AG09319 (cell line): ENCODE data around the gene HIVEP2.

Experiments used
- DNase-seq: peaks from one replicate; pipeline ENCODE4 v3.0.0-alpha.2; 2010; ENCODE audit warnings: low read depth; ENCODE audit errors: extremely low read depth
- CTCF ChIP-seq: IDR thresholded peaks from 2 replicates; pipeline ENCODE4 v1.5.1; 2011; ENCODE audit warnings: low read depth, mild to moderate bottlenecking, inconsistent platforms, low read length, moderate library complexity

HIVEP2 gene

GRCh38 chr6:142909686-142910085, 35.3 kb downstream of the HIVEP2 start:
- no peak for TF ChIP-seq CTCF
- DNase-seq, result no peak

- DNase-seq, result no peak
- no peak for TF ChIP-seq CTCF
These were observed 36.7 kb downstream of the HIVEP2 start for GRCh38 chr6:142908235-142908634.

- DNase-seq, result no peak
- no peak for TF ChIP-seq CTCF
These were observed 37.4 kb downstream of the HIVEP2 start for GRCh38 chr6:142907544-142907943.

GRCh38 chr6:142906945-142907470, 38.0 kb downstream of the HIVEP2 start:
- no peak for TF ChIP-seq CTCF
- no peak for DNase-seq

GRCh38 chr6:142903812-142904211, 41.2 kb downstream of the HIVEP2 start:
- DNase-seq, result no peak
- no peak for TF ChIP-seq CTCF

GRCh38 chr6:142902636-142903053, 42.3 kb downstream of the HIVEP2 start:
- TF ChIP-seq CTCF, result no peak
- peak; percentile 94 for DNase-seq

- no peak for TF ChIP-seq CTCF
- DNase-seq, result no peak
These were observed 43.4 kb downstream of the HIVEP2 start for GRCh38 chr6:142901611-142902010.
